GM19395 (cell line): ENCODE results near the gene MBNL2.

Source experiments
- ATAC-seq: cut with Tn5 transposase; IDR thresholded peaks from one replicate; pipeline ENCODE4 v1.9.1; 2021; ENCODE audit warnings: mild to moderate bottlenecking, moderate library complexity; ENCODE audit not compliant: unreplicated experiment

Gene MBNL2, protein sequence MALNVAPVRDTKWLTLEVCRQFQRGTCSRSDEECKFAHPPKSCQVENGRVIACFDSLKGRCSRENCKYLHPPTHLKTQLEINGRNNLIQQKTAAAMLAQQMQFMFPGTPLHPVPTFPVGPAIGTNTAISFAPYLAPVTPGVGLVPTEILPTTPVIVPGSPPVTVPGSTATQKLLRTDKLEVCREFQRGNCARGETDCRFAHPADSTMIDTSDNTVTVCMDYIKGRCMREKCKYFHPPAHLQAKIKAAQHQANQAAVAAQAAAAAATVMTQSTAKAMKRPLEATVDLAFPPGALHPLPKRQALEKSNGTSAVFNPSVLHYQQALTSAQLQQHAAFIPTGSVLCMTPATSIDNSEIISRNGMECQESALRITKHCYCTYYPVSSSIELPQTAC

DNA sequence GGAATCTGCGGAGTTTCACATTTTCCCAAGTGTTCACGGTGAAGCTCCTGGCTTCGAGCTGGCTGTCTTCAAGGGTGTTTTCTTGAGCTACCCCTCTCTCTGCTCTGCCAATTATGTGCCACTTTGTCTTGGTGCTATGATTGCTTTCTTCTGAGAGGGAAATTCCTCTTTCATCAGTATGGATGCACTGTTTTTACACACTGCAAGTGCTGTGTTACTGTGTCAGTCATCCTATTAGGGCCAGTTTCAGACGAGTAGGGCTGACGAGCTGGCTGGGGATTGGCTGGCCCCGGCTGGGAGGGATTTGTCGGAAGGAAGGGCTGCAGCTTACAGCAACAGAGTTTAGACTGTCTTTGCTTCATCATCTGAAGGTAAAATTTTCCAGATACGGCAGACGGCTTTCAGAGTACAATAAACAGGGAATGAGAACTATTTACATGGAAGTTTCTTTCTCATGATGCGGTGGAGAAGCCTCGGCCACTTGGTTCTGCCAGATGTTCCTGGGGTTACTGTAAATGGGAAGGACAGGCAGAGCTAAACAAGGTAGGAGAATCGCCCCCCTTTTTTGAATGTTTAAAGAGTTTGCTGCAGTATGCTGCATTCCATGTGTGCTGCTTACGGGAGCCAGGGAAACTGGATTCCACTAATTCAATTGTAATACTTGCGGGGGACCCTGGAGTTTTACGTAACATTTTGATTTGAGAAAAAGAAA is at the start of gene MBNL2:
Gene MBNL2 (plus strand): TSS at position 345 of the 712 bp plus-strand sequence. CDS start 53,903 bp downstream, outside the sequence.
- peak; percentile 95 for ATAC-seq

DNA sequence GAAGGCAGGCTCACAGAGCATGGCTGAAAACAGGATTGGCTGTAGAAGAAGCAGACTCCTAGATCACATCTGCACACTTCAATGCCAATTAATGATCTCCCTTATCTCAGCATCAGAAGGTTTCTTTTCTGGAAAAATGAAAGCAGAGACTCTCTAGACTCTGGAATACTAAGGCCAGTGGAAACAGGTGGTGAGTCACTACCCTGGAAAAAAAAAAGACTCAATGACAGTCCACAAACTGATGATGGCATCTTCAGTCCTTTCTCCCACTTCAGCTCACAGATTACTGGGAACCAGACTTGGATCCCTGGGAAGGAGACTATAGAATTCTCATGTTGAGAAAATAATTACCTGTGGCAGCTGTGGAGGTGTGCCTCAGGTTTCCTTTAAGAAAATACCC is 47.5 kb upstream of the MBNL2 start:
- no peak for ATAC-seq

DNA sequence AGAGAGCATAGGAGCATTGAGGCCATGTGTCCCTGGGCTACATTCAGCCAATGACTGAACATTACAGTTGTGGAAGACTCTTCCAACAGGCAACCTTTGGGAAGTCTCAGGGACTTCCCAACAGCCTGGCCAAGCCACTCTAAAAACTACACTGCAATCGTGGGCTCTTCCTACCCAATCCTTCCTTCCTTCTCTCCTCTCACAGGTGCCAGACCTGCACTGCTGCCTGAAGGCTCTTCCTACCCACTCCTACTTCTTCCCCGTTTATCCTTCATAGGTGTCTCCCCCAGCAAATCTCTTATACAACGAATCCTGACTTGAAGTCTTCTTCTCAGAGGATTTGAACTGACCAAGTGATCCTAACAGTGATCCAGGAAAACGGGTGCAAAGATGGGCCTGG is 47.1 kb upstream of the MBNL2 start:
- ATAC-seq: no peak

DNA sequence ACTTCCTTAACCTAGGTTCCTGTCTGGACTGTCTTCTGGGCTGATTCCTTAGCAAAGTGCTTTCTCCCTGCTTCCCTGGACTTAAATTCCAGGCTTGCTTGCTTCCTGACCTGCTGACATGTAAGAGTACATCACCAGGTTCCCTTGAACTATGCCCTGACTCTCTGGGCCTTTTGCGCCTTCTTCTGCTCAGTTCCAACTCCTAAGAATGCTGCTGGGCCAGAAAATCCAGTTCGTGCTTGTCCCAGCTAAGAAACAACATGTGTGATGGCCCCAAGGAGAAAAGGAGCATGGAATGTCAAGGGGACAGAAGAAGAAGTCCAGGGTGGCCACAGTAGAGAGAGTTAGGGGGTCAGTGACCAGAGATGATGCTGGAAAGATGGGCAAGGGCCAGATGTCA is 42.6 kb upstream of the MBNL2 start:
- ATAC-seq: no peak

DNA sequence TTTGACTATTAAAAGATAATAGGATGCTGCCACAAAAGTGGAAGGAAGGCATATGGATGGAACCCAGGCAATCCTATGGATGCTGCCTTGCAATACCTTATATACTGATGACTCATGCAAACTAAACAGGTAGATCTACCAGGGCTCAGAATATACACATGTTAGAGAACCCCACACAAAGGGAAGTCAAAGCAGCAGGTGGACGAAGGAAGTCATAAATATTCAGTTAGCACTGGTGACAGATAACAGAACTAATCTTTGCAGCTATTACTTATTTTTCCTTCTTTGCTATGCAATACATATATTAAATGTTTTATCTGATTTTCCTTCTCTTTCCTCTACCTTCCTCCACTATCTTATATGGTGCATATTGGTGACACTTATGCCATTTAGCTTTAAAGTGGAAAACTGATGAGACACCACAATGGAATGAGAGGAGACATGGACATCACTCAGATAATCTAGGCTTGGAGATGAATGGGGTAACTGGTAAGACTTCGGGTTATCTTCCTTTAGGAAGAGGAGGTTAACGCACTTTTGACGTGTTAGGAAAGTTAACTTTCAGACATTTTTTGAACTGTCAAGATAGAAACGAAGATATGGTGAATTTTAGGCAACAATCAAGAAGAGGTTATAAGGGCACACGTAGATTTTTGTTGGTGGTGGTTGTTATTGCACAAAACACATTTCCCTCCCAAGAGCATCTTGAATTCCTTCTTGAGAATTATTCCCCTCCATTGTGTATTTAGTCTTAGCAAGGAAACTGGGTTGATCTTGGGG is 39.8 kb upstream of the MBNL2 start:
- no peak for ATAC-seq

DNA sequence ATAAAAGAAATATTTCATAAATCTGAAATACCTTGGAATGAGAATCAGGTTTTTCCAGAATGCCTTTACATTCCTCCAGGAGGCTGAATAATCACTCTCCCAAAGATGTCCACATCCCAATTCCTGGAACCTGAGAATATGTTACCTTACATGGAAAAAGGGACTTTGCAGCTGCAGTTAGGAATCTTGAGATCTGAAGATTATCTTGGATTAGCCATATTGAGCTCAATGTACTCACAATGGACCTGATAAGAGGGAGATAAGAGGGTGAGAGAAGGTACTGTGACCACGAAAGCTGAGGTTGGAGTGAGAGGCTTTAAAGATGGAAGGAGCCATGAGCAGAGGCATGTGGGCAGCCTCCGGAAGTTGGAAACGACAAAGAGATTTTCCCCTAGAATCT is 36.8 kb upstream of the MBNL2 start:
- ATAC-seq: no peak

DNA sequence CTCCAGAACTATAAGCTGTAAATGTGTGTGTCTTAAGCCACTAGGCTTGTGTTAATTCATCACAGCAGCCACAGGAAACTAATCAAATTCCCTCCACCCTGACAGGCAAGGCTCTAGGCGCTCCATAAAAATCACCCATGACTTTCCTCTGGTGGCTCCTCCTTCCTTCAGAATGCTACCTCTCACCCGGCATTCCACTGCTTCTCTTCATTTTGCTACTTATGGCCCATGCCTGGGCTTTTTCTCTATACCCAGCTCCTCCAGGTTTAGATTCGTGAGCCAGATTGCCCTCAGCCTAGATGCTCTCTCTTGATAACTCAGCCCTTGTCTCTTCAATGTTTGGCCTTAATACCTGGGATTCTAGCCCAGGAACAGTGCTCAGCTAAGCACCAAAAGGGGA is 36.4 kb upstream of the MBNL2 start:
- ATAC-seq: no peak

DNA sequence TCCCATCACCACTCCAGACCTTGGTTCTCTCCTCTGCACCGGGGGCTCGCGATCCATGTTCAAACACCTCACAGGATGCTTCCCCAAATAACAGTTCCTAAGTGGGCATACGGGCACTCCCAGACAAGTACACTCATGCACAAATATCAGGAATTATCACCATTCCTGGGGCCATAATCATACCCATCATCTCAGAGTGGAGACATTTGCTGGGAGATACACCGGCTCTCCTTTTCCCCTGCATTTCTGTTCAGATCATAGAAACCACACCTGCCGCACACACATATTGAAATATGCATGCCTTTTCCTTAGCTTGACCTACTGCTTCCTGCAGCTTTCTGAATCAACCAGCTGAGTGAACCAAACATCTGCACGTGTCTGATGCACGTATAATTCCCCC is 33.9 kb upstream of the MBNL2 start:
- ATAC-seq: no peak

DNA sequence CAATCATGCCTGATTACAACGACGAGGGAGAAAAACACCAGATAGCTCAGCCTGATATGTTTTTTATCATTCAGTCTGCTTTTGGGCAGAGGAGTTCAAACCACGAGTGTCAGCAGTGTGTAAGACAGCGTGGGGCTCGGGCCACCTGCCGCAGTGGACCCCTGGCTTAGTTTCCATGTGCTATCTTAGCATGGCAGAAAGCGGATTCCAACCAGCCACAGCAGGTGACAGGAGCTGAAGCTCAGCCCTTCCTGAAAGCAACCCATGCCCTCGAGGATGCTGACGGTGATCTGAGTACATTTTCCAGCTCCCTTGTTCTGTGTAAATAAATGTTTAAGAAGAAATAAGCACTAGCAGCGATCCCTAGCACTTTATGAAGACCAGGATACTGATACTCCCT is 32.2 kb upstream of the MBNL2 start:
- ATAC-seq: no peak

DNA sequence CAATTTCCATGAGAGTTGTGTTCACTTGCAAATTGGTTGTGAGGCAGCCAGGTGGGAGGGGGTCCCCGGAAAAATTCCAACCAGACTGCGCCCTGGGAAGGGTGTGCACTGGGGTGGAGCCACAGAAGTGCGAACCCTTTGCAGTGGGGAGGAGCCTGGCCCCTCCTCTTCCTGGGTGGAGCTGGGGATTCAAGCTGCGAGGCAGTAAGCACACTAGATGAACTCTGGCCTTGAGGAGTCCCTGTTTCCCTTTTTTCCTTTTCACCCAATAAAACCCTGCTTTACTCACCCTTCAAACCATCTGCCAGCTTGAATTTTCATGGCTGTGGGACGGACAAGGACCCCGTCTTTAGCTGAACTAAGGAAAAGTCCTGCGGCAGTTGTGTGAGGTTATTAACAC is 31.0 kb upstream of the MBNL2 start:
- no peak for ATAC-seq

DNA sequence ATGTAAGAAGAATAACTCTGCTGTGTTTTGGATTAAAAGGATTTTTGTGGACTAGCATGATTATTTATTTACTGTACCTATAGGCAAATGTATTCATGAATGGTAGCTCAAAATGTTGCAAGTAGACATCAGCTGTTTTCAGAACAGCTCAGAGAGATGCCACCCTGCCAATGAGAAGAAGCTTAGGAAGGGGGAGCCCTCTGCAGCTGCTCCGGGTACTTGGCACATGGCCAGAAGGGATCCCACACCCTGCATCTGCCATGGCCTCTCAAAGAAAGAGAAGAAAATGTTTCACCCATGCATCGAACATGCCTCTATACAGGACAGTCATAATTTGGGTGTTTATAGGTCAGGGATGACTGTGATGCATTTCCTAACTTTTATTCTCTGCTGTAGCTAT is 30.5 kb upstream of the MBNL2 start:
- ATAC-seq: no peak

DNA sequence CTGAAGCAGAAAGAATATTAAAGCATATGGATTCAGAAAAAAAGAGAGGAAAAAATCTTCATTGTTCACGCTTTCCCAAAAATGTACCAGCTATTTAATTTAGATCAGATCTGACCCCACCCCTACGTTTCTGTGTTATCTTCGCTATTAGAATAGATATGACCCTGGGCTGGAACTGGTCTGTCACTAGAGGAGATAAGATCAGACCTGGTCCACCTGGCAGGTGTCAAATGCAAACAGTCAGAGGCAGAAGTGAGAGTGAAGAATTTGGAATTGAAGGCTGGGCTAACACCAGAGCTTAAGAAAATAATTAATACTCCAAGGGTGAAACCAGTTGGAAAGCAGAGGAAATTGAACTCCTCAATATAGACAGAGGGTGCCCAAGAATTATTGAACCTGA is 30.0 kb upstream of the MBNL2 start:
- no peak for ATAC-seq

DNA sequence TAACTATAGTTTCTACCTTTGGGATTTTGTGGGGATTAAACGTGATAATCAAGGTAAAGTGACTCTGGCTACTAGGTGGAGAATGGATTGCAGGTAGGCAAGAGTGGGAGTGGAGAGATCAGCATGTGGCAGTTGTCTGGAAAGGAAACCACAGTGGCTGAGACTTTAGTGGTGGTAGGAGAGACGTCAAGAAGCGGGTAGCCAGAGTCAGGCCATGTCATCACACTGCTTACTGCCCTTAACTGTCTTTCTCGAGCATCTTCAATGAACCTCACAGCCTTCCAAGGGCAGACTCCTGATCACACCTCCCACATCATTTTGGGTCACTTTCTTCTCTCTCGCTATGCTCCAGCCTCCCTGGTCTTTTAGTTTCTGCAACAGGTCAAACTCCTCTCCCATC is 28.6 kb upstream of the MBNL2 start:
- ATAC-seq: no peak

DNA sequence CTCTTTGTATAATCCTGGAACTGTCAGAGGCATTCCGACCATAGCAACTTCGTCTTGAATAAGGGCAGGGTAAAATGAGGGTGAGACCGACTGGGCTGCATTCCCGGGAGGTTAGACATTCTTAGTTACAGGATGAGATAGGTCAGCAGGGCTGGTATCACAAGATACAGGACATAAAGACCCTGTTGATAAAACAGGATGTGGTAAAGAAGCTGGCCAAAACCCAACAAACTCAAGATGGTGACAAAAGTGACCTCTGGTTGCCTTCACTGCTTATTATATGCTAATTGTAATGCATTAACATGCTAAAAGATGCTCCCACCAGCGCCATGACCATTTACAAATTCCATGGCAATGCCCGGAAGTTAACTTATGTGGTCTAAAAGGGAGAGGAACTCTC is 27.7 kb upstream of the MBNL2 start:
- no peak for ATAC-seq

DNA sequence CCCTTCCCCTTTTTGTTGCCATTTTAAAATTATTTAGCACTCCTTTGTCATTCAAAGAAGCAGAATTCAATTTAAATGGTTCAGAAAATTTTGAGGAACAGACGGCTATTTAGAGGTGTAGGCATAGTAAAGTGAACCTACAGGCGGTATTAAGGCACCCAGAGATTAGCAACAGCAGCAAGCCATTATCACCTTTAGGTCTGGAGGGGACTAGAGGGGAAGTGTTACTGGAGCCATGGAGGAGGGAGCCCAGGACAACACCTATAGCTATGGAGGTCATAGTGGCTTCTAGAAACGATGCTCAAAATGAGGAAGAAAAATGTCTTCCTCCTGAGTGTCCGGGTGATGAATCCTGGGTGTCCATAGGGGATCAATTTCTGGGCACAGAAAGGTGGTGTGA is 25.8 kb upstream of the MBNL2 start:
- ATAC-seq: no peak

DNA sequence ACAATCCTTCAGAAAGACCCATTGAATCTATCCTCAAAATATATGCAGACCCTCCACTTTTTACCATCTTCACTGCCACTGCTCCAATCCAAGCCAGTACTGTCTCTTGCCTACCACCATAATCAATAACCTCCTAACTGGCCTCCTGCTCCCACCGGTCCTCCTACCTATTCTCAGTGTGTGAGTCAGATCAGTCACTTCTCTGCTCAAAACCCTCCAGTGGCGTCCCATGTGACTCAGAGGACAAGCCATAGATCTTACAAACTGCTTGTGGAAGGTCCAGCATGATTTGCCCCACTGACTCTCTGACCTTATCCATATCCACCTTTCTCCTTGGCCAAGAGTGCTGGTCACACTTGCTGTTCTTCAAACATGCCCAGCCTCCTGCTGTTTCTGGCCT is 23.4 kb upstream of the MBNL2 start:
- ATAC-seq: no peak

DNA sequence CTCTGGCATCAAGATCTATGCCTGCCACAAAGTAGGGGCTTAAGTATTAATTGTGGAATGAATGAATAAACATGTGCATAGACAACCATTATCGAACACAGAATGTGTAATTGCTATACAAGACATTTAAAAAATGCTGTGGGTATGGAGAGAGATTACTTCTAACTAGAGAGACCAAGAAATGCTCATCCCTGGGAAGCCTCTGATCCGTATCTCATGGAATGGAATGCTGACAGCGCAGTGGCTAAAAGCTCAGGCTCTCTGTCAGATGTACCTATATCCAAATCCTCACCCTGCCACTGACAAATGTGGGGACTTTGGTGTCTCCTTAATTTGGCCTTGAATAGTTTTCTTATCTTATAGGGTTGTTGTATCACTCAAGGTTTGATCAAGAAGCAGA is 22.7 kb upstream of the MBNL2 start:
- no peak for ATAC-seq

DNA sequence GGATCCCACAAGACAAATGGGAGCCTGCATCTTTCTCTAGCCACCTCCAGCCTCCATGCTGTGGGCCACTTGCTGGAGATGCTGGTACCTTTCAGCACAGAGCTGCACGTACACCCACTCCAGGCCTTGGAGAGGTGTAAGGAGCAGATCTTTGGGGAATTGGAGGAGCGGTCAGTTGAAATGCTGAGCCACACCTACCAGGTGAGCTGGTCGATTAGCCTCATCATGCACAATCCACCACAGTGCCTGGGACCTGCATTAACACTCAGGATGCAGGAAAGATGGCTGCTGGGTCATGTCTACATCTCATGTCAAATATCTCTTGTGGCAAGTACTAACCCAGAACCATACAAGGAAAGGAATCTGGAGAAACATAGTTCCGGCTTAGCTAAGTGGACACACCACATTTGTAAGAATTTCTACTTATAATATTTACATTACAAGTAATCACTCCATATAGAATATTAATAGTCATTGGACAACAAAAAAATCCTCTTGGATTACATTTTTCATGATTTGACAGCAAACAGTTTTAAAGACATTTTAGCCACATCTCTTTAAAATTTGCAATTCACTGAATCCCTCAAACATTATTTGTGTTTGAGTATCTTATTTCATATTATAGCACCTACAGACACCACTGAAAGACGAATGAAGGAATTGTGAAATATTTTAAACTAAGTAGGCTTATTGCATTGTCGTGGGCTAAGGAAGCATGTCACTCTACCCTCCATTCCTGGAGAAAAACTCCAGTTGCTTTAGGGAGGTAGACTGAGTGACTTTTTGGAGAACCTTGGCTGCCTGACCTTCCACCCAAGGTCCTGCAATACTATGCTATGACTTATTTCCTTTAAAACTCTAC is 21.8 kb upstream of the MBNL2 start:
- ATAC-seq: no peak

DNA sequence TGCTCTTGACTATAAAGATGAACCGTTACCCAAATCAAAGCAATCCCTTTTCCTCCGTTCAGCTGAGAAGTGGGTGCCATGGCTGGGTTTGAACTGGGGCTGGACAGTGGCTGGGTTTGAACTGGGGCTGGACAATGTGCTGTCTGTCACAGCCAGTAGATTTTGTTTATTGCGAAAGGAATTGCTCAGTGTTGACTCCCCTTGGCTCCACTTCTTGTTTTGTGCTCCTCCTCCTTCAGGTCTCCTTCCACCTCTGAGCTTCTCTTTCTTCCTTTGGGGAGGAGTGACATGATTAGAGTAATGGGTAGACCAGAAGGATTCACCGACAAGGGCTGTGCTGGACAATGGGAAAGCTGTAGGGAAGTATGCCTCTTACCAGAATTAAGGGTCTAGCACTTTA is 19.4 kb upstream of the MBNL2 start:
- no peak for ATAC-seq

DNA sequence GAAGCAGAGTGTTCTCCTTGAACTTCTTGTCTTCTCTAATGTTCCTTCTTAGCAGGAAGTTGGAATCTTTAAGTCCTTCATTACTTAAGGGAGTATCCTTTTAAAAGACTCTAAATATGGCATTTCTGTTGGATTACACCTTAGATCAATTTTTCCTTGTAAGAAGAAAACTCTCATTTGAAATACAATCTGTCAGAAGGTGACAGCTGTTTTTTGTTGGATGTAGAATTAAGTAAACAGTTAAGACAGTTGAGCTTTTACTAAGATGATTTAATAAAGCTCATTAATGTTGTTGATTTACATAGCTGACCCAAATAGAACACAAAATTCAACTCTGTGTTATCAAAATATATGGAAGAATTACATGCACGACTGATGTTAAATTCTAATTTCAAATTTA is 16.7 kb upstream of the MBNL2 start:
- no peak for ATAC-seq

DNA sequence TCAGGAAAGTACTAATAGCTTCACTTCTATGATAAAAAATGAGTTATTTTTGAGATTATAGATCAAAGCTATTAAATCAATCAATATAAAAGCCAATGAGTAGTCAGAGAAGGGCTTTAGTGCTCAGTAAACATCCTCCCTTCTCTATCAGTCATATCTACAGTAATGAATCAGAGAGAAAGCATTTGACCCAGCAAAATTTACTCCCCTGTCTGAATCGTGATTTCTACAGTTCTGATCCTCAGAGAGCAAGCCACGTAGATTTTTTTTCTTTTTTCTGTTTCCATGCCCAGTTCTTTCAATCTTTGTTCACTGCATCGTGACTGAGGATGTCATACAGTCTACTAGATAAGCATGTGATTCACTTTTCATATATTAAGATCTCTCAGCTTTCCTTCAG is 16.2 kb upstream of the MBNL2 start:
- ATAC-seq: no peak
